Stomach (tissue), 4 donors: ENCODE data around the gene TMEM179.

ENCODE experiments used
- POLR2A ChIP-seq, 4 donors: fragments of 450-650 bp; IDR thresholded peaks; one replicate each; pipeline ENCODE4 v1.6.1; 2016; ENCODE audit warnings: antibody characterized with exemption in 4 of 4, control low read depth in 2 of 4, mild to moderate bottlenecking in 1 of 4, moderate library complexity in 1 of 4
- POLR2AphosphoS5 ChIP-seq, 3 donors: sonication (generic); formaldehyde crosslinking; IDR thresholded peaks; one replicate each; pipeline ENCODE4 v1.6.1; 2016; ENCODE audit warnings: antibody characterized with exemption in 3 of 3
- TF ChIP-seq, protein P1 (sequence below), 7 experiments: fragments of 450-650 bp in 4 of 7; fragments of 200-600 bp in 3 of 7; sonication (generic) in 3 of 7; IDR thresholded peaks; one replicate each; pipeline ENCODE4 v1.5.1; 2016 to 2019; ENCODE audit warnings: antibody characterized with exemption in 7 of 7, control low read depth in 2 of 7, mild to moderate bottlenecking in 1 of 7

DNA sequence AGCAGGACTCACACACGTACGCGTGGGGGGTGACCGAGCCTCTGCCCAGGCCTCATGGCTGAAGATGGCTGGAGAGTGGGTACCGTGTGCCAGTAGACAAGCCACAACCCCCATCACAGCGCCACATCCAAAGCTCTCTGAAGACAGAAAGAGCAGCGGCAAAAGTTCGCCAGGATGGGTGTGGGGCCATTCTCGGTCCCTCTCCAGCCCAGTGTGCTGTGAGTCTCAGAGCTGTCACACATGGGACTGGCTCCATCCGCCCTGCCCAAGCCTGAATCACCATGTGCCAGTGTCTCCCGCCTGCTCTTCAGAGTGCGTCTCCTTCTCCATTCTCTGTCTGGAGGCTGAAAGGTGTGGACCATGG, 5.7 kb downstream of the TMEM179 start:
- TF ChIP-seq, protein P1, sequence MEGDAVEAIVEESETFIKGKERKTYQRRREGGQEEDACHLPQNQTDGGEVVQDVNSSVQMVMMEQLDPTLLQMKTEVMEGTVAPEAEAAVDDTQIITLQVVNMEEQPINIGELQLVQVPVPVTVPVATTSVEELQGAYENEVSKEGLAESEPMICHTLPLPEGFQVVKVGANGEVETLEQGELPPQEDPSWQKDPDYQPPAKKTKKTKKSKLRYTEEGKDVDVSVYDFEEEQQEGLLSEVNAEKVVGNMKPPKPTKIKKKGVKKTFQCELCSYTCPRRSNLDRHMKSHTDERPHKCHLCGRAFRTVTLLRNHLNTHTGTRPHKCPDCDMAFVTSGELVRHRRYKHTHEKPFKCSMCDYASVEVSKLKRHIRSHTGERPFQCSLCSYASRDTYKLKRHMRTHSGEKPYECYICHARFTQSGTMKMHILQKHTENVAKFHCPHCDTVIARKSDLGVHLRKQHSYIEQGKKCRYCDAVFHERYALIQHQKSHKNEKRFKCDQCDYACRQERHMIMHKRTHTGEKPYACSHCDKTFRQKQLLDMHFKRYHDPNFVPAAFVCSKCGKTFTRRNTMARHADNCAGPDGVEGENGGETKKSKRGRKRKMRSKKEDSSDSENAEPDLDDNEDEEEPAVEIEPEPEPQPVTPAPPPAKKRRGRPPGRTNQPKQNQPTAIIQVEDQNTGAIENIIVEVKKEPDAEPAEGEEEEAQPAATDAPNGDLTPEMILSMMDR (IDR thresholded peaks at IDR 0.05): no peak
- TF ChIP-seq POLR2A (IDR thresholded peaks at IDR 0.05): no peak
- no peak for TF ChIP-seq POLR2AphosphoS5 (IDR thresholded peaks at IDR 0.05)
